HCT116 (cell line): Measurements from ENCODE around the gene MRPL37. TPM values are rescaled to one million over a fixed set of nuclear protein-coding genes. Genes with fewer than 3 reads are reported as not detected.

ENCODE experiments used
- ATAC-seq: fragments of 200-7000 bp; cut with Tn5 transposase; 2 replicates; pipeline ENCODE4 v1.9.1; 2020; ENCODE audit warnings: mild to moderate bottlenecking, moderate library complexity
- BruUV-seq: library from RNA; stranded (reverse); fragments of 400-500 nt; replicated peaks from 2 replicates; lab custom pipeline; 2021; lab: Mats Ljungman, UMichigan
- CTCF ChIA-PET: fragments of 300-600 bp; sonication (Branson Sonifier 250); formaldehyde crosslinking; loops from one replicate; lab custom pipeline; 2021; ENCODE audit warnings: antibody characterized with exemption; lab: Charles Lee
- POLR2A ChIA-PET: fragments of 300-600, 350-600 bp; sonication (Branson Sonifier 250); formaldehyde crosslinking; loops from one replicate; lab custom pipeline; 2021; ENCODE audit warnings: antibody characterized with exemption; lab: Charles Lee
- RAD21 ChIA-PET, 2 experiments: fragments of 300-600 bp; sonication (Branson Sonifier 250); formaldehyde crosslinking; loops; one replicate each; lab custom pipeline; 2023; ENCODE audit warnings: low total read pairs in 2 of 2; ENCODE audit not compliant: uncharacterized antibody in 2 of 2, unreplicated experiment in 2 of 2, low non-redundant PET in 1 of 2; lab: Charles Lee
- DNase-seq: peaks from one replicate; pipeline ENCODE4 v3.0.0-alpha.2; 2010; ENCODE audit warnings: low read depth, low spot score
- H2AFZ ChIP-seq: fragments of 200-600 bp; shearing (Covaris generic), sonication (generic); 2 replicates; pipeline ENCODE4 v1.6.1; 2017; ENCODE audit warnings: low read depth, mixed run types, mixed read lengths, antibody characterized with exemption, low read length; ENCODE audit not compliant: poor library complexity, severe bottlenecking
- H3K27ac ChIP-seq: 2 replicates; pipeline ENCODE4 v1.5.1; 2012; ENCODE audit warnings: low read depth, low read length
- H3K27me3 ChIP-seq: fragments of 200-600 bp; sonication (generic); 2 replicates; pipeline ENCODE4 v1.6.1; 2016; ENCODE audit warnings: mixed run types, low read length, mixed read lengths; ENCODE audit not compliant: insufficient read depth
- H3K36me3 ChIP-seq, 2 experiments: fragments of 200-500 bp in 1 of 2; fragments of 200-600 bp in 1 of 2; sonication (Bioruptor generic) in 1 of 2; sonication (generic) in 1 of 2; 2 replicates each; pipeline versions ENCODE4 v1.5.1 to v1.6.1; 2014 to 2016; ENCODE audit warnings: low read length in 2 of 2, inconsistent platforms in 1 of 2, mixed read lengths in 1 of 2, mixed run types in 1 of 2; ENCODE audit not compliant: insufficient read depth in 2 of 2, control insufficient read depth in 1 of 2
- H3K4me1 ChIP-seq, 2 experiments: fragments of 200-600 bp in 1 of 2; sonication (generic) in 1 of 2; 2 replicates each; pipeline versions ENCODE4 v1.5.1 to v1.6.1; 2012 to 2017; ENCODE audit warnings: low read length in 2 of 2, inconsistent platforms in 1 of 2, mild to moderate bottlenecking in 1 of 2, mixed read lengths in 1 of 2, mixed run types in 1 of 2, moderate library complexity in 1 of 2; ENCODE audit not compliant: insufficient read depth in 2 of 2, control insufficient read depth in 1 of 2
- H3K4me2 ChIP-seq: fragments of 200-600 bp; sonication (generic); 2 replicates; pipeline ENCODE4 v1.6.1; 2017; ENCODE audit warnings: mixed run types, low read length, mixed read lengths
- H3K4me3 ChIP-seq, 2 experiments: fragments of 200-600 bp in 1 of 2; sonication (generic) in 1 of 2; replicated peaks in 1 of 2; 2 replicates each; pipeline ENCODE4 v1.5.1; 2011 to 2016; ENCODE audit warnings: low read length in 2 of 2, control low read depth in 1 of 2, low read depth in 1 of 2, mild to moderate bottlenecking in 1 of 2, mixed read lengths in 1 of 2, mixed run types in 1 of 2
- H3K79me2 ChIP-seq: fragments of 200-600 bp; sonication (generic); 2 replicates; pipeline ENCODE4 v1.6.1; 2017; ENCODE audit warnings: mild to moderate bottlenecking, mixed run types, low read length, moderate library complexity, mixed read lengths; ENCODE audit not compliant: insufficient read depth
- H3K9ac ChIP-seq: fragments of 200-600 bp; sonication (generic); 2 replicates; pipeline ENCODE4 v1.6.1; 2016; ENCODE audit warnings: low read length, mixed read lengths
- H3K9me2 ChIP-seq: fragments of 200-600 bp; sonication (generic), shearing (Covaris generic); 2 replicates; pipeline ENCODE4 v1.6.1; 2017; ENCODE audit warnings: mixed run types, mild to moderate bottlenecking, moderate library complexity; ENCODE audit not compliant: insufficient read depth
- H3K9me3 ChIP-seq, 2 experiments: fragments of 200-500 bp in 1 of 2; fragments of 200-600 bp in 1 of 2; sonication (Bioruptor generic) in 1 of 2; sonication (generic) in 1 of 2; 2 replicates each; pipeline ENCODE4 v1.6.1; 2014 to 2017; ENCODE audit warnings: low read length in 2 of 2, mixed read lengths in 2 of 2, inconsistent platforms in 1 of 2, low read depth in 1 of 2, mild to moderate bottlenecking in 1 of 2, mixed run types in 1 of 2, moderate library complexity in 1 of 2; ENCODE audit not compliant: control insufficient read depth in 1 of 2, insufficient read depth in 1 of 2
- H4K20me1 ChIP-seq: fragments of 200-600 bp; sonication (generic), shearing (Covaris generic); 2 replicates; pipeline ENCODE4 v1.6.1; 2017; ENCODE audit warnings: mixed run types, mild to moderate bottlenecking, moderate library complexity; ENCODE audit not compliant: insufficient read depth
- CBX3 ChIP-seq: IDR thresholded peaks from 2 replicates; pipeline ENCODE4 v1.6.1; 2012; ENCODE audit warnings: low read depth
- CTCF ChIP-seq, 3 experiments: fragments of 200-600 bp in 1 of 3; sonication (generic) in 1 of 3; IDR thresholded peaks in 2 of 3; conservative IDR thresholded peaks in 1 of 3; 2 replicates each; pipeline ENCODE4 v1.5.1; 2012 to 2017; ENCODE audit warnings: low read depth in 2 of 3, low read length in 2 of 3, antibody characterized with exemption in 1 of 3, borderline replicate concordance in 1 of 3, control low read depth in 1 of 3, mild to moderate bottlenecking in 1 of 3, mixed read lengths in 1 of 3, mixed run types in 1 of 3, moderate library complexity in 1 of 3; ENCODE audit not compliant: insufficient read depth in 1 of 3
- ELF1 ChIP-seq: IDR thresholded peaks from 2 replicates; pipeline ENCODE4 v1.6.1; 2012; ENCODE audit warnings: low read depth, borderline replicate concordance
- EZH2 ChIP-seq: fragments of 200-600 bp; sonication (generic); IDR thresholded peaks from 2 replicates; pipeline ENCODE4 v1.6.1; 2017; ENCODE audit warnings: antibody characterized with exemption, mixed run types
- FOSL1 ChIP-seq: IDR thresholded peaks from 2 replicates; pipeline ENCODE4 v1.6.1; 2012; ENCODE audit warnings: low read depth
- JUND ChIP-seq: IDR thresholded peaks from 2 replicates; pipeline ENCODE4 v1.6.1; 2012
- MAX ChIP-seq: IDR thresholded peaks from 2 replicates; pipeline ENCODE4 v1.6.1; 2012
- RAD21 ChIP-seq: IDR thresholded peaks from 2 replicates; pipeline ENCODE4 v1.6.1; 2012; ENCODE audit warnings: low read depth, mild to moderate bottlenecking
- TCF7L2 ChIP-seq: IDR thresholded peaks from 2 replicates; pipeline ENCODE4 v1.7.0; 2011; ENCODE audit warnings: borderline replicate concordance, inconsistent platforms; ENCODE audit not compliant: insufficient read depth, insufficient read length; ENCODE audit errors: extremely low read depth
- YY1 ChIP-seq: IDR thresholded peaks from 2 replicates; pipeline ENCODE4 v1.6.1; 2011; ENCODE audit warnings: low read length, low read depth, moderate library complexity, mild to moderate bottlenecking; ENCODE audit not compliant: insufficient replicate concordance; ENCODE audit errors: extremely low read depth
- ZBTB33 ChIP-seq: IDR thresholded peaks from 2 replicates; pipeline ENCODE4 v1.6.1; 2011; ENCODE audit warnings: mild to moderate bottlenecking, low read length, moderate library complexity; ENCODE audit not compliant: insufficient replicate concordance; ENCODE audit errors: extremely low read depth
- intact Hi-C: fragments of 100-400 bp; cut with micrococcal nuclease; formaldehyde crosslinking; loops from 2 replicates; pipeline ENCODE4 v1.10.0; 2022
- total RNA-seq: library from RNA; stranded (reverse); gene quantifications from one replicate; pipeline ENCODE4 v1.2.1, GENCODE V29; 2021; ENCODE audit not compliant: unreplicated experiment

MRPL37 gene
- total RNA-seq, 1 experiment from 2014 or later: 132 TPM

- no peak for TF ChIP-seq CTCF (IDR thresholded peaks at IDR 0.05 in 2 of 3, conservative IDR thresholded peaks at IDR 0.05 in 1 of 3; ENCODE audit: borderline replicate concordance in 1 of 3, insufficient read depth in 1 of 3, low read depth in 2 of 3, low read length in 2 of 3)
- TF ChIP-seq TCF7L2: no peak
- no peak for TF ChIP-seq RAD21
- no peak for TF ChIP-seq ELF1
- no peak for TF ChIP-seq EZH2
- no peak for TF ChIP-seq FOSL1
- no peak for TF ChIP-seq MAX
- TF ChIP-seq JUND: no peak
- TF ChIP-seq CBX3: no peak
These were observed 49.0 kb downstream of the MRPL37 start (continued) for GRCh38 chr1:54248966-54249365.

GRCh38 chr1:54249819-54250435, 50.0 kb downstream of the MRPL37 start:
- TF ChIP-seq MAX (peak; percentile 58; the same call in 1 of the 2 replicates), ZBTB33 (no peak), YY1 (peak; percentile 7), FOSL1 (peak; percentile 77), JUND (peak; percentile 78)
- TF ChIP-seq, all 23 proteins: peak for 4
- Histone ChIP-seq H2AFZ (no peak overlapping the region), H4K20me1 (no peaks in the 10 kb centered on the region), H3K4me3 (peak overlapping the region in 1 of 2 experiments; percentile 12; a peak in 1 of 4 replicates), H3K9me3 (no peaks in the 10 kb centered on the region), H3K4me2 (peak overlapping the region; percentile 70), H3K9ac (peak overlapping the region; percentile 38), H3K27me3 (no peaks in the 10 kb centered on the region), H3K9me2 (no peaks in the 10 kb centered on the region), H3K27ac (peak overlapping the region; percentile 34; the same call in 1 of the 2 replicates), H3K4me1 (peaks cover 30 to 54% of the 10 kb centered on the region in 2 experiments), H3K79me2 (no peaks in the 10 kb centered on the region), H3K36me3 (no peaks in the 10 kb centered on the region)
- DNase-seq (peak; percentile 79), ATAC-seq (peak; percentile 82)
- intact Hi-C loops: no loop called here
- ChIA-PET CTCF (interaction anchor here (1.1 kb wide), 1 partner anchor 239 kb away, joined by 3 read pairs; no protein-coding TSS in a partner anchor), POLR2A (no interaction called here), RAD21 (no interaction called here)
- no TSS peak for BruUV-seq
